GM12892 (cell line): ENCODE results near the gene HSPA14.

Source experiments
- POLR2A ChIP-seq: IDR thresholded peaks from 2 replicates; pipeline ENCODE4 v1.6.1; 2011; ENCODE audit warnings: low read depth, low read length, control low read depth
- TAF1 ChIP-seq: IDR thresholded peaks from 2 replicates; pipeline ENCODE4 v1.6.1; 2011; ENCODE audit warnings: low read depth, mild to moderate bottlenecking, control low read depth, low read length, borderline replicate concordance

DNA sequence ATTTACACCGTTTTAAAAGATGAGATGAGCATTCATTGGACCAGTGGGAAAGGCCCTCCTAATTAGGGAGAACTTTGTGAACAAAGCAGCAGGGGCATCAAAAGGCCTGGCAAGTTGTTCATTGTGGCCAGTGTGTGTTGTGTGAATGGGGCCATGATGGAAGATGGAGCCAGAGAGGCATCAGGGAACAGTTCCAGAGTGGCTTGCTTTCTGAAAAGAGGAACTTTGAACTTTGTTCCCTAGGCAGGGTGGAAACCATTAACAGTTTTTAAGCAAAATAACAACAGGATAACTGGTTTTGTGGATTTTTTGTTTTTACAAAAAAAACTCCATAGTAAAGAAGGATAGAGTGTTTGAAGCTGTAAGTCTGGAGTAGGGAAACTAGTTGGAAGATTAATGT is 53.0 kb downstream of the HSPA14 start:
- TF ChIP-seq POLR2A (no peak), TAF1 (no peak)
